KG1 (cell line): ENCODE results near the gene ZBTB24.

Experiments
- DNase-seq: peaks from one replicate; lab custom pipeline; 2025; lab: John Stamatoyannopoulos, UW

ZBTB24 gene

DNA sequence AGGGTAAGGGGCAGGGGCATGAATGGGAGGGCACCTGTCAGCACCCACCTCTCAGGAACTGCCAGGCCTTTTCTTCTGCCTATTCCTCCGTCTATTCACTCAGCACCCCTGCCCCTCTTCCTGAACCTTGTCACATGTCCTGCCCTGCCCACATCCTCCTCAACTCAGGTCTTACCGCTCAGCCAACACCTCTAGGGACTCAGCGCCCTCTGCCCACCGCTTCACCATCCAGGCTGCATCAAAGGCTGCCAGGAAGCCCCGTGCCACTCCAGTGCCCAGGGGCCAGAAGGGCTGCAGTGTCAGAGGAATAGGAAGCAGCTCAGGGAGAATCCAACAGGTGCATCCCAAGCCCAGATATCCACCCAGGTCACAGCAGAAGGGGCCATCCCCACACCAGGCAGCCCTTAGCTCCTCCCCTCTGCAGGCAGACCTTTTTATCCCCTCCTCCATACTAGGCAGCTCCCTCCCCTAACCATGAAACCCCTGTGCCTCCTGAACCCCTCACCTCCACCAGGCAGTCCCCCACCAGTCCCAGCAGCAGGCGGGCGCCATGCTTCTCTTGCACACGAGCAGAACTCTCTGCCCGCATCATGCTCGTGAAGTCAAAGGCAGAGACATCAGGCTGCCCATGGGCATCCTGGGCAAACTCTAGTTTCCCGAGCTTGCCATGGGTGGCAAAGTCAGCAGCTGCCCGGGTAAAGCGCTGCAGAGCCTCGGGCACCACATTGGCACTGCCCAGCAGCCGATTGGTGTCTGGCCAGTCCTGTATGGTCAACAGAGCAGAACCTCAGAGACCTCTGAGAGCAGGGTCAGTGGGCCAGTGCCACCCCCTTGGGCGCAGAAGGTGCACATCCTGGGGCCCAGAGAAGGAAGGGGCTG, 33.0 kb downstream of the ZBTB24 start:
- no peak for DNase-seq

DNA sequence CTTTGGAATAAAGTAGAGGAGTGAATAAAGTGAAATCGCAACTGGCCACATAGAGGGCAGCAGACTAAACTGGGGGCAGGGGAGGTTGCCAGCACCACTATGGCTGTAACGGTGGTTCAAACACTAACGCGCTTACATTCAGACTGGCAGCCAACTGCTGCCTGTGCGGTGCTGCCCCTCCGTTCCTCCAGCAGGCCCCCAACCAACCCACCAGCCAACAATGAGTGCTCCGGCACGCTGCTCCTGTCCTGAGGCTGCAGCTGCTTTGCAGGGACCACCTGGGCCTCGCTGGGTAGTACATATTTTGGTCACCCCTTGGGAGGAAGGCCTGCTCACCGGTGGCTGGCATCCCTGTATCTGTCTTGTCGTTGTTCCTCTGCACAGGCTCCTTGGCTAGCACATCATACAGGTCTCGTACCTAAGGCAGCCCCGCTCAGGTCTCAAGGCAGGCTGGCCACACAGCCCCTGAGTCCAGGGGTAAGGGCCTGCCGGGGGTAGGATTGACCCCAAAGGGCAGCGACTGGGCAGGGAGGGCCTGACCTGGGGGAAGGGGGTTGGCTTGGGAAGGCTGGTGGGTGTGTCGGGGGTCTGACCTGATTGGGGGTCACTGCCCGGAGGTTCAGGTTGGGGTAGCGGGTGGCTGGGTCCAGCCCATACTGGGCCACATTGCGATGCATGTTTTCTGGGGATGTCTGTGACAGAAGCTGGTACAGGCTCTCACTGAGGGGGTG, 33.8 kb downstream of the ZBTB24 start:
- DNase-seq = no peak

DNA sequence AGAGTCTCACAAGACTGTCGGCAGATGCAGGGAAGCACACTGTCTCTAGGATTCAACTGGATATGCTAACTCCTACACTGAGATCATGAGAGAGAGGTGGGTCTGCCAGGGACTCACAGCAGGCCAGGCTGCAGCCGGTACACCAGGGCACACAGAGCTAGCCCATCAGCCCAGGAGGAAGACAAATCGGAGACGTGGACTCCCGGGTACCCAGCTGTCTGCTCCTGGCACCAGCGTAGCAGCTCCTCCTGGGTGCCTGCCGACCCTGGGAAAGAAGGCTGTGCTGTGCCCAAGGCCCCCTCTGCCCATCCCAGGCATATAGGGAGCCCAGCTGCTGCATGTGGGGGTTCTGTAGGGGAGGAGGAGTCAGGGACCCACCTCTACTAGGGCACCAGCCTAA, 34.4 kb downstream of the ZBTB24 start:
- no peak for DNase-seq

DNA sequence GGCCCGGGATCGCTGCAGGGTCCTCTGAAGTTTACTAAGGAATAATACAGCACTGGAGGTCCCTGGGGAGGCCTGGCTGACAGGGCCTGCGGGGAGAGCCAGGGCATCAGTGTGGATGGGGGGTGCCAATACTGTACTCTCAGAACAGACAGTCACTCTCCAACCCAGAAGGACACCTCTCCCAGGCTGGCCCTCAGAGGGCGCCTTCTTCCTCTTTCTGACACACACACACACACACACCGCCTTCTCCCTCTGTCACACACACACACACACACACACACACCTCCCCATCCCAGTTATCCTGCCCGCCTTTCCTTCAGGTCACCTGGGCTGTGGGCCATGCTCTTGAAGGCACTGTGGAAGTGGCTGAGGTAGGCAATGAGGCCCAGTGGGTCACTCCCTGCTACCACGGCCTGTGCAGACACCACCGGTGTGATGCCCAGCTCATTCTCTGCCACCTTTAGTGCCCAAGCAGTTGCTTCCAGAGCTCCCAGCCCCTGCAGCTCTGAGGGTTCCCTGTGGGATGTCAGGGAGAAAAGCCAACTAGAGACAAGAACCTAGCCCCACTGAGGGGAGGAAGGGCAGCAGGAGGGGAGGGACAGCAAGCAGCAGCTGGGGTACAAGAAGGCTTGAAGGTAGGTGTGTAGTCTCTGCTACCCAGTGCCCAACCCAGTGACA, 35.0 kb downstream of the ZBTB24 start:
- no peak for DNase-seq

DNA sequence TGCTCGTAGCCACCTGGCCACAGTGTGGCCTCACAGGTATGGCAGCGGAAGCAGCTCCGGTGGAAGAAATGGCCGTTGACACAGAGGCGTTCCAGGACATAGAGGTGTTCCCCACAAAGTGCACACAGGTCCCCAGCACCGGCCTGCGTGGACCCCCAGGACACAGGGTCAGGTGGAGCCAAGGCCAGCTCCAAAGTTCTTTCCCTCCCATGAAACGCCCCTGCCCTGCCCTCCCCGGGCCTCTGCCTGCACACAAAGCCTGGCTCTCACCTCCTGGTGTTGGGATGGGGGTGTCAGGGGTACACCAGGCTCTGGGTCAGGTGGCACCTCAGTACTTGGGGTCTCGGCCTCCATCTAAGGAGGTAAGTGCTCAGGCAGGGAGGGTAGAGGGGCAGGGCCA, 35.9 kb downstream of the ZBTB24 start:
- no peak for DNase-seq

DNA sequence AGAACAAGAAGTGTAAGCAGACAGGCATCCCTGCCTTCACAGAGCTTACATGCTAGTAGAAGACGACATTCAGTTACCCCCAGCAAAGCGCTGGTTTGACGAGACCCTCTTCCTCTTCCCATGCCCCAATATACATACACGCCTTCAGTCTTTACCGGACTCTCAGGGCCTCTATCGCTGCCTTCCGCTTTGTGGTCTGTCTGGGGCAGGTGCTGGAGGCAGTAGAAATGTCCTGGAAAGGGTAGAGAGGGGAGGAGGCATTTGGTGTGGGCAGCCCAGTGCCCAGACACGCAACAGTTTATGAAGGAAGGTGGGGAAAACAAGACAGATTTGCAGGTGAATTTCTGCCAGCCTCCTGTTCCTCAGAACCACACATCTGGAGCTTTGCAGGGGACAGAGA, 36.5 kb downstream of the ZBTB24 start:
- DNase-seq = no peak

DNA sequence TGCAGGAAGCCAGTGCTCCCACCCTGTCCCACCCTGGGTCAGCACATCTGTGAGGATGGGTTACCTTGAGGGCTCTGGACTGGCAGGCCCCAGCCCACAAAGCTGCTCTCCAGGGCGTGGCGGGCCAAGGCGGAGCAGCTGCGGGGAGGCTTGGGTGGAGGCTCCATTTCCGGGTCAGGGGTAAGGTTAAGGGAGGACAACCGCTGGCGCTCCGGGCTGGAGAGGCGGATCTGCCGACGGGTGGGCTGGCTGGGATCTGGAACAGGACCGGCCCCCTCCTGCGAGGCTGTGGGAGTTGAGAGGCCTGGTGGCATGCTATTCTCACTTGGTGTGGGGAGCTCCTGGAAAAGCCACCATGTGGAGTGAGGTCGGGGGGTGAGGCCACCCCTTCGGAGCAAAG, 36.9 kb downstream of the ZBTB24 start:
- DNase-seq = no peak

DNA sequence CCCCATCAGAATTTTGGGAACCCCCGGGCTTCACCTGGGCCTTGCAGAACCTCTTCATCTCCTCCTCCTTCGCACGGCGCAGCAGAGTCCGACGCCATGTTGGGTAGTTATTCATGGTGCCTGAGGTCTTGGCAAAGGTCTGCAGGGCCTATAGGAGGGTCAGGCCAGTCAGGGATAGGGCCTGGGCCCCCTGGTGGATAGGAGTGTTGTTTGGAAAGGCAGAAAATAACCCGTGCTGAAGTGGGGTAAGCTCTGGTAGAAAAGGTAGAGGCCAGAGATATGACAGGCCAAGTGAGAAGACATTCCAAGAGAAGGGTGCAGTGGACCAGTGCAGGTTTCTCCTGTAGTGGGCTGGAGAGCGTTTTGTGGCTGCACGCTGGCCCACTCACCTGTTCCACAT, 37.6 kb downstream of the ZBTB24 start:
- no peak for DNase-seq

DNA sequence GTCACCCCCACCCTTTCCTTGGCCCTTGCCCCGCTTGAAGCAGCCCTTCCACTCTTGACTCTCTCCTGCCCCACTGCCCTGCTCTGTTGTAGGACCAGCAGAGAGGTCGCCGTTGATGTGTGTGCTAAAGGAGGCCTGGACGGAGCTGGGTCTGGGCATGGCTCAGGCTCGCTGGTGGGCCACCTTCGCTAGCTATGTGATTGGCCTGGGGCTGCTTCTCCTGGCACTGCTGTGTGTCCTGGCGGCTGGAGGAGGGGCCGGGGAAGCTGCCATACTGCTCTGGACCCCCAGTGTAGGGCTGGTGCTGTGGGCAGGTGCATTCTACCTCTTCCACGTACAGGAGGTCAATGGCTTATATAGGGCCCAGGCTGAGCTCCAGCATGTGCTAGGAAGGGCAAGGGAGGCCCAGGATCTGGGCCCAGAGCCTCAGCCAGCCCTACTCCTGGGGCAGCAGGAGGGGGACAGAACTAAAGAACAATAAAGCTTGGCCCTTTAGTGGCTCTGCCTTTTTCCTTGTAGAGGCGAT, 39.5 kb downstream of the ZBTB24 start:
- no peak for DNase-seq

DNA sequence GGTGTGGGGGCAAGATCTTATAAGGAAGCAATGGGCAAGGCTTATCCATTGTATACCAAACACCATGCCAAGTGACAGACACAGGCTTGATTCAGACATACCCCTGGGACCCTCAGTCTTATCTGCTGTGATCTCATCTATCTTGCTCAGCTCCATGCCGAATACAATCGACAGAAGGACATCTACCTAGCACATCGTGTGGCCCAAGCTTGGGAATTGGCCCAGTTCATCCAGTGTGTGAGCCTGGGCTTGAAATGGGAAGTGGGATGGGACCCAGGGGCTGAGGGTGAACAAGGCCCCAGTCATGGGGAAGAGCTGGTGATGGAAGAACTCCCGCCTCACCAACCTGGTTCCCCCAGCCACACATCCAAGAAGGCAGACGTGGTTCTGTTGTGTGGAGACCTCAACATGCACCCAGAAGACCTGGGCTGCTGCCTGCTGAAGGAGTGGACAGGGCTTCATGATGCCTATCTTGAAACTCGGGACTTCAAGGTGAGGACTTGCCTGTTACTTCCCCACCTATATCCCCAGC, 40.6 kb downstream of the ZBTB24 start:
- no peak for DNase-seq

DNA sequence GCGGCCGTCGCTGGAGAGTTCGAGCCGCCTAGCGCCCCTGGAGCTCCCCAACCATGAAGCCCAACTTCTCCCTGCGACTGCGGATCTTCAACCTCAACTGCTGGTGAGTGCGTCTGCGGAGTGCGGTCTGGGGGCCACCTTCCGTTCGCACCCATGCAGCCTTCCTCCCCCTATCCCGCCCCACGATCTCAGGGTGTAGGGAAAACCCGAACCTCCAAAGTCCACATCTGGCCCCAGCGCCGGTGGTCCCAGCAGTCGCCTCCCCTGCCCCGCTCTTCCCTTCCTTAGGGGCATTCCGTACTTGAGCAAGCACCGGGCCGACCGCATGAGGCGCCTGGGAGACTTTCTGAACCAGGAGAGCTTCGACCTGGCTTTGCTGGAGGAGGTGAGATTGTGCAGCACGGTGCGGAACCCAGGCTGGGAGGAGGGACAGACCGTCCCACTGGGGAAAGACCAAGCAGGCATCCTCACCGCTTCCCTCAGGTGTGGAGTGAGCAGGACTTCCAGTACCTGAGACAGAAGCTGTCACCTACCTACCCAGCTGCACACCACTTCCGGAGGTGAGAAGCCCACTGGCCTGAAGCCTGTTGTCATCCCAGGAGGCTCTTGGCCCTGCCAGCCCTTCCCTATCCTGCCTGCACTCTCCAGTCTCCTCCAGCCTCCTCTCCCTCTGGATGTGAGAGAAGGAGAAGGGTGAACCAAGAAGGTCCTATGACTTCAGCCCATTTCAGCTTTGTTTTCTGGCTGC, 41.8 kb downstream of the ZBTB24 start:
- peak; percentile 62 for DNase-seq

DNA sequence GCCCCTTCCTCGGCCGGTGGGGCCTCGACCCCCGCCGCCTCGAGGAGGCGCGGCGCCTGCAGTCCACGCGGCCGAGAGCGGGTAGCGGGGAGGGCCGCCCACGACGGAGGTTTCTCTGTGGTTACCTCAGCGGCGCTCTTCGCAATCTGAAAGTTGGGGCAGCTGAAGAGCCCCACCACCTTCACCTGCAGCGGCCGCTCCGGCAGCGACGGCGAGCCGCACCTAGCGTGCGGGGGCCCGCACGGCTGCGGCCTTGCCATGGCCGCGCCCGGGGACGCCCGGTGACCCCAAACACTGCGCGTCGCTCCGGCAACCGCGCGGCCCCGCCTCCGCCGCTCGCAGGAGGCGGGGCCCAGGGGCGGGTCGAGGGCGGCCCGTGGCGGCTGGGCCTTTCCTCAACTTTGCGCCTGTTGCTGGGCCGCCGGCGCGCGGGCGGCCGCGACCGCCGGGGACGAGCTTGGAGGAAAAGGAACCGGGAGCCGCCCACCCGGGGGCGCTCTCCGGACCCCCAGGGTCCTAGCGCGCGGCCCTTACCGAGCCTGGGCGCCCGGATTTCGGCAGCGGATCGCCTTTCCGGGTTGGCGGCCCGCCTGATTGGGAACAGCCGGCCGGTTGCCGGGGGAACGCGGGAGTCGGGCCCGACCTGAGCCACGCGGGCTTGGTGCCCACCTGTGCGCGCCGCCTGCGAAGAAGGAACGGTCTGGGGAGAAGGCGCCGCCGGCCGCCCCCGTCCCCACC, 42.5 kb downstream of the ZBTB24 start, which contains the start of the genes PPIL6 and SMPD2:
Gene PPIL6, minus strand, starts transcription at position 298 of the 738 bp plus-strand sequence. Its CDS starts 38 bp downstream, at position 260.
Gene SMPD2, plus strand, starts transcription at position 394 of the 738 bp plus-strand sequence. CDS start 398 bp downstream, outside the sequence.
- peak; percentile 75 for DNase-seq

DNA sequence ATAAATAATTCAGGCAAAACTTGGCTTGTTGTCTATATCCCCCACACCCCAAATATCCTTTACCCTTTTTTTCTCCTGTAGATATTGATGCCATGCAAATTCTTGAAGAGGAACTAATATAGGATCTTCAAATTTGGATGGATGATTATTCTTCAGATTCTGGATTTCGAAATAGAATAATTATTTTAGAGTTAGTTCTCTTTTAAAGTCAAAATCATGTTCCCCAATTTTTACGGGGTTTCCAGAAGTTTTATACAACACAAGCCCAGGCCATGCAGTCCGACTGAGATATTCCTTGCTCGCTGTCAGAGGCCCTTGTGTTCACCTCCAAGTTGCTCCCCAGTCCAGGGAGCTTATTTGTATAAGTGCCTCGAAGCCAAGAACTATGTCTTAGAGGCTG, 47.0 kb downstream of the ZBTB24 start:
- DNase-seq = no peak

DNA sequence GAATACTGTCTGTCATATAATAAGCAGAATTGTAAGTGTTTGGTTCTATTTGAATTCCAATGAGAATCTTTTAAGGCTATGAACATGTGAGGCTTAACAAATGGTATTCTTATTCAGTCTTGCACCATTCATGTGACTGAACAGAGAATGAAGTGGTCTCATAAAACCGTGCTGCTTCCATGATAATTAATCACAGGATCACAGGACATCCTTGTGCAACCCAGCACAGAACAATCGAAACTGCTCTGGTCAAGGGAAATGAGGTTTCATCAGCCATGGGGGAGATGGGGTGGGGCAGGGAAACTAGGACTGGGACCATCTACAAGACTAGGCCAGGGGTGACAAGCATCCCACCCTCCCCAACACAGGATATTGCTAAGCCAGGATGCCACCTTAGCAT, 48.6 kb downstream of the ZBTB24 start:
- no peak for DNase-seq

DNA sequence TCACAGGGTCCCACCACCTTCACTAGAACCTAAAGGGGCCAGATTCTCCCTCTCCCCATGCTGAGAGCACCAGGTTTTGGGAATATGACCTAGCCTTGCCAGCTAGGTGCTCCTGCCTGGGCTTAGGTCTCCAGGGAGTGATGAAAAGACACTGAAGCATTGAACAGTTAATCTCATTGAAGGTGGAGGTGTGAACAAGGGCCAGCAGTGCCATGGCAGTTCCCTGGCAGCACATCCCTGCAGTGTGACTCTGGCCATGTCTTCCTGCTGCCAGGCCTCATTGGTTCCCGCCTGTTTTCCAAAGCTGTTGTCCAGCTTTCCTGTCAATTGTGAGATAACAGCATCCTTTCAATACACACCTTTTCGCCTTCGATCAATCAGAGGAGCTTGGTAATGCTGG, 53.5 kb downstream of the ZBTB24 start:
- DNase-seq = no peak

DNA sequence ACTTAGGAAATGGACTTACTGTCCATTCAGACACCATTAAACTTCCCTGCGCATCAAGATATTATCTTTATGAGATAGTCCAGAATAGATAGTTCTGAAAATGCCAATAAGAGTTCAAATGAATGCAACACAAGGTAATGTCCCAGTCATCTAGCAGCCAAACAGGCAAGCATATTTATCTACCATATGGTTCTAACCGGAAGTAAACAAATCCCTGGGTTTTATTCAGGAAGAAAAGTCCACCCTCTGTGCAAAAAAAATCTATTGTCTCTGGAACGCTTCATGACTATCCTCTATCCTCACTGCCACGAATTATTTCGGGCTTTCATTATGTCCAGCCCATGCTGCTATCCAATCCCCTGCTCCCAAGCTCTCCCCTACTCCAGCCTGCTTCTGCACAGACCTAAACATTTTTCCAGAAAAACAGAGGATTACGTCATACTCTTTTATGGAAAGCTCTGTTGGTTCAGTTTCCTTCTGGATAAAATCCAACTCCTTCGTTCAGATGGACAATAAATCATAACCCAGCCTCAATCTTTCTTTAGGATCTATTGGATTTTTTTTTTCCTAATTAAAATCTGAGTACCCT, 54.0 kb downstream of the ZBTB24 start:
- DNase-seq = no peak

DNA sequence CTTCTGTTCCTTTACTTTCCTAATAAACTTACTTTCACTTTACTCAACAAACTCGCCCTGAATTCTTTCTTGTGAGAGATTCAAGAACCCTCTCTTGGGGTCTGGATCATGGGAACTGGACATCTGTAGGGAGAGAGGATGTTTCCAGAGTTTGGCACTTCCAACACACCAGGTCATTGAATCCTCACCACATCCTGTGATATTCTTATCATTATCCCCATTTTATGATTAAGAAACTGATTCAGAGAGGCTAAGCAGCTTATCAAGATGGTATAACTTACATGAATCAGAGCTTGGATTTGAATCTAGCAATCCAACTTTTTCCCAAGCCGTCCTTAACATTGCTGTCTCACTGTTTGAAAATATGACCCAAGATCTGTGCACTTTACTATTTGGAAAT, 58.1 kb downstream of the ZBTB24 start:
- DNase-seq = no peak

DNA sequence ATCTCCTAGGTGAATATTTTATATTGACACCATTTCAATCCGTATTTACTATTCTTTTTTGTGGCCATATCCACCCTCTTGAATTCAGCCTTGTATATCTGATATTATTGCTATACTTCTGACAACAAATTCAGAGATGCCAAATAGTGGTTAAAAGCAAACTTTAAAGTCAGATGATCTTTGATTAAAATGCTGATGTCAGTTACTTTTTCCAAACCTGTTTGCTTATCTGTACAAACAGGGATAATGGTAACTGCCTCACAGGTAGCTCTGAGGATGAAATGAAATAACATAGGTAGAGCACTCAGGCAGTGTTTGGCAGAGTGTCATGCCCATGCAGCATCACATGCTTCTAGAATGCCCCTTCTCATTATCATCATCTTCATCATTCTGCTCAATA, 61.8 kb downstream of the ZBTB24 start:
- DNase-seq = no peak

DNA sequence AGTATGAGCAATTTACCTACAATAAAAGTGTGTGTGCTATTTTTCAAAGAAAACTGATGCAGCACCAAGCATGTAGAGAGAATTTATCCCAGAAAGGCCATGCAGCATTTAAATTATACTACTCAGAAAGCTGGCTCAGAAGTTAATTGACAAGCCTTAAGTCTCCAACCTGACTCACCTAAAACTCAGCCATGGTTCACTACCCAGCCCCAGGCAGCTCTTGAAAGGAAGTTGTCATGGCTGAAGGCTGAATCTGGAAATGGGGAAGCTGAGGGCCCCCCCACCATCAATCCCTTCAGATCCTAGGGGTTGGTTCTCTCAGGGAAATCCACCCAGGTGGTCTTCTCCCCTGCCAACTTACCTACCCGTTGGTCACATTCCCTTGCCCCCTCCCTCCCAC, 62.3 kb downstream of the ZBTB24 start:
- no peak for DNase-seq

DNA sequence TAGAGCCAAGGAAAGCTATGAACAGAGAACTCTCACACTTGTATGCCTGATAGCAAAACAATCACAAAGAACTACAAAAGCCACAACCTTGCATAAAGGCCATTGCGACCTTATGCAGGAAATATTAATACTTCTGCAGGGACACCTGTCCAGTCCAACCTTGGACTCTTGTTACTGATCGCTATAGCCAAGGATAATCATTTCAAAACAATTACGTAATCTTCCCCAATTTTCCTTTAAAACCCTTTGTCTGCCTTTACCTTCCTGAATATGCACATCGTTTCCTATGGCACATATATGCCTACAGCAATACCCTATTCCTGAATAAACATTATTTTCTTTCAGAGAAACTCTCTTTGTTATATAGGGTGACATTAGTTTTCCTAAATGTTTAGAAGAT, 65.4 kb downstream of the ZBTB24 start:
- DNase-seq = no peak
